ENCODE data around the gene UBE2K.
"Not testable (repeated sequence)": the region's sequence is repeated elsewhere in the genome, so short reads cannot be mapped to it uniquely, and the experiment has no call there.

The UBE2K gene, protein sequence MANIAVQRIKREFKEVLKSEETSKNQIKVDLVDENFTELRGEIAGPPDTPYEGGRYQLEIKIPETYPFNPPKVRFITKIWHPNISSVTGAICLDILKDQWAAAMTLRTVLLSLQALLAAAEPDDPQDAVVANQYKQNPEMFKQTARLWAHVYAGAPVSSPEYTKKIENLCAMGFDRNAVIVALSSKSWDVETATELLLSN

DNA sequence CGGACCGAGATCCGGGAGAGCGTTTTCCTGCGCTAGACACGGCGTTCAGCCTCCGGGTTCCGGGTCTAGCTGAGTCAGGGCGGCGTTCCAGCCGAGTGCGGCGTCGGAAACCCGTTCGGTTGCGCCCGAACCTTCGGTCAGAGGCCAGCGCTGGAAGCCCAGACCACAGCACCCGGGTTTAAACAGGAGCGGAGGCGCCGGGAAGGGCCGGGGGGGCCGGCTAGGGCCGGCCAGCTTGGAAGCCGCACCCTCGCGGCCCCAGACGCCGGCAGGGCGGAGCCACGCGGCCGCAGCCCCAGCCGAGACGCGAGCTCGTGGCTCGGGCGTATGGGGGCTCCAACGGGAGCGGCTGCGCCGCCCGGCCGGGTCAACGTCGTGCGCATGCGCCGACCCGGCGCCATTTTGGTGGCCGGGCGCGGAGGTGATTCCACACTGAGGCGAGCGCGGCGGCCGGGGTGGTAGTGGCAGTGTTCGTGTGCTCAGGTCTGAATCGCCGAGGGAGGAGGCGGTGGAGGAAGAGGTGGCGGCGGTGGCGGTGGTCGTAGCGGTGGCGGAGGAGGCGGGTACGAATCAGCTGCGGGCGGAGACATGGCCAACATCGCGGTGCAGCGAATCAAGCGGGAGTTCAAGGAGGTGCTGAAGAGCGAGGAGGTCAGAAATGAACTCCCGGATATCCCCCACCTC lies at the start of gene UBE2K:
Gene UBE2K, plus strand, starts transcription at position 397 of the 684 bp plus-strand sequence. Its CDS starts 192 bp downstream, at position 589.
- peak; percentile 89 for DNase-seq

DNA sequence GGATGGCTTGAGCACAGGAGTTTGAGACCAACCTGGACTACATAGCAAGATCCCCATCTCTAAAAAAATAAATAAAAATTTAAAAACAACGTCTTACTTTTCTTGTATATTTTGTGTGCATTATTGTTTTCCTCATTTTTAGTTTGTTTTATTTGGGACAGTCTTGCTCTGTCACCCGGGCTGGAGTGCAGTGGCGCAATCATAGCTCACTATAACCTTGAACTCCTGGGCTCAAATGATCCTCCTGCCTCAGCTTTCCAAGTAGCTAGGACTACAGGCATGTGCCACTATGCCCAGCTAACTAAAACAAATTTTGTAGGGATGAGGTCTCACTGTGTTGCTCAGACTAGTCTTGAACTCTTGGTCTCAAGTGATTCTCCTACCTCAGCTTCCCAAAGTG lies 49.7 kb upstream of the UBE2K start:
- no peak for DNase-seq

DNA sequence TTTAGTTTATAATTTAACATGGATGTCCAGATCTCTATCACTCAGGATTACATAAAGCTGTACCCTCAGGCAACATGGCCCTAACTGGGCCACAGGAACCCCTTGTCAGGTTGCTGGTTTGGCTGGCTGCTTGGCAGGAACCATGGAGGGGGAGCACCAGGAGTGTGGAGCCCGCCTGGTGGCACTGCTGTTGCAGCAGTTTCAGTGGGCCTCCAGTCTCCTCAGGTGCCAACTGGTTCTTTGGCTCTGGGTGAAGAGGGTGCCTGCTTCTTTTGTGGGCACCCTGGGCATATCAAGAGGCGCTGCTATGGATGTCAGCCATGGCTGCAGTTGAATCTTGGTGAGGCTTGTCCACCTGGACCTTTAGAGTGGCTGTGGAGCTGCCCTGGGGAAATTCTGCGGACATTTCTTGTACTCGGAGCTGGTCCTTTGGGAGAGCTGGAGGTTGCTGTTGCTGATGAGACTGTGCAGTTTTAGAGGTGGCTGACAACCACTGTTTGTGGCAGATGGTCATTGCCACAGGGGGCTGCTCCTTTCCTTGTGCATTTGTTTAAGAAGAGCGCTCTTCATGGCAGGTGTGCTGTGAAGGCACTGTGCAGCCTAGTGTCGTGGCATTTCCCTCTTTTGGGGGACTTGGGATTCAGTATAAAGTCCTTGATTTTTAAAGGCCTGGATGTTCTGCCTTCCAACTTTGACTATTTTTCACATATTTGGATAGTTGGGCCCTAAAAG lies 48.9 kb upstream of the UBE2K start:
- no peak for DNase-seq

DNA sequence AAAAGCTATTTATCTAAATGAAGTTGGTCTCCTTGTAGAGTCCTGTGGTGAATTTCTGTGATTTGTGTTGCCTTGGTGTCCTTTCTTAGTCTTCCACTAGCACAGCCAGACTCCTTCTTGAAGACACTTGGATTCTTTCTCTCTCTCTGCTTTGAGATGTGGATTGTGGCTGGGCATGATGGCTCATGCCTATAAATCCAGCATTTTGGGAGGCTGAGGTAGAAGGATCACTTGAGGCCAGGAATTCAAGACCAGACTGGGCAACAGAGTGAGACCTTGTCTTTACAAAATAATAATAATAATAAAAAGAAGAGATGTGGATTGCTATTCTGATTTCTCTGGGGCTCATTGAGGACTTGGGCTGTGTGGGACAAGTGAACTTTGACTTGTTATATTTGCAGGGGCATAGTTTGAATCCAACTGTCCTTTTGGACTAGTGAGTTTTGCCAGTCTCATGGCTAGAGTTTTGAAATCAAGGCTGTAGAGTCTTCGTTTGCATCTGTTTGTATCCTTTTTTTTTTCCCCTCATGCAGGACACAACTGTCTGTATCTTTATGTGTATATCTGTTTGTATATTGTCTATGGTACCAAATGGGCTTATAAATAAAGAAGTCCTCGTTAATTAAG lies 48.2 kb upstream of the UBE2K start:
- DNase-seq: no peak

DNA sequence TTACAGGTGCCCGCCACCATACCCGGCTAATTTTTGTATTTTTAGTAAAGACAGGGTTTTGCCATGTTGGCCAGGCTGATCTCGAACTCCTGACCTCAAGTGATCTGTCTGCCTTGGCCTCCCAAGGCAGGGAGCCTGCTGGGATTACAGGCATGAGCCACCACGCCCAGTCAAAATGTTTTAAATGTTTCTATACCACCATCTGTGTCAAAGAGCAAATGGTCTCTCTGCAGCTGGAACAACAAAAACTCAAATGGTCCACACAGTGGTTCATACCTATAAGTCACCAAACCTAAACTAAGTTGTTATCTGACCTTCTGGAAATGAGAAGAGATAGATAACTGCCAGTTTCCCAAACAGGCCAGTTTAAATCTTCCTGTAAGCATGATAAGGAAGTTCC lies 46.4 kb upstream of the UBE2K start:
- DNase-seq: not testable (repeated sequence)

DNA sequence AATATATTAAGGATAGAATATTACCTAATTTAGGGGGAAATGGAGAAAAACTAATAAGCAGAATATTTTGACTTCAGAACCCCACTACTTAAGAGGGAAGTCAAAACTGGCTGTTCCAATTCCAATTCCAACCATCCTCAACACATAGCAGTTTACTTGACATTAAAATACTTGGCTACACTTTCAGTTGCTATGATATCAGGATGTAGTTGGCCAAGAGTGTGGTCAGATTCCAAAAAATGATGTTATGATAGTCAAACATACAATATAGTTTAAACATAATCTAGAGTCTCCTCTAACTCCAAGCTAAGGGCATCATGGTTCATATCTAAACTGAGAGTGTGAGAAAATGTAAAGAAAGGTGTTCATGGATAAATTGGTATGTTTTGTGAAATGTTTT lies 42.7 kb upstream of the UBE2K start:
- no peak for DNase-seq

DNA sequence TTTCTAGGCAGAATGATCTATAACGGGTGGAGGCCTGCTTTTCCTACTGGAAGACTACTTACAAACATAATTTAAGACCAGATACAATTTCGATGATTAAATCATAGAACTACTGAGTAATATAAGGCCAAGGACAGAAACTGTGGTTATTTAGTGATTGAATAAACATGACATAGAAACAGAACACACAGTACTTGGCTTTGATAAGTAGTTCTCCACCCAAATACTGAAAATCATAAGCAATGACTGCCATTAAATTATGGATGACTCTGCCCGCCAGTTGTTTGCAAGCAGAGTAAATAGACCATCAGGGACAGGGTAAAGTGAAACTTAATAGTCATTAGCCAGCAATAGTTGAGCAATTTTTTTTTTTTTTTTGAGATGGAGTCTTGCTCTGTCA lies 42.1 kb upstream of the UBE2K start:
- no peak for DNase-seq

DNA sequence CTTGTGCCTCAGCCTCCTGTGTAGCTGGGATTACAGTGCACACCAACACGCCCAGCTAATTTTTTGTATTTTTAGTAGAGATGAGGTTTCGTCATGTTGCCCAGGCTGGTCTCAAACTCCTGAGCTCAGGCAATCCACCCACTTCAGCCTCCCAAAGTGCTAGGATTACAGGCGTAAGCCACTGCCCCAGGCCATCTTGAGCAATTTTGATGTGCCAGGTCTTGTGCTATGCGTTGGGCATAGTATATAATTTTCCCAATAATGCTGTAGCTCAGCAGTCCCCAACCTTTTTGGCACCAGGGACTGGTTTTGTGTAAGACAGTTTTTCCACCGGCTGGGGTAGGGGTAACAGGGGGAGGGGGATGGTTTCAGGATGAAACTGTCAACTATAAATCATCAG lies 41.3 kb upstream of the UBE2K start:
- DNase-seq: not testable (repeated sequence)

DNA sequence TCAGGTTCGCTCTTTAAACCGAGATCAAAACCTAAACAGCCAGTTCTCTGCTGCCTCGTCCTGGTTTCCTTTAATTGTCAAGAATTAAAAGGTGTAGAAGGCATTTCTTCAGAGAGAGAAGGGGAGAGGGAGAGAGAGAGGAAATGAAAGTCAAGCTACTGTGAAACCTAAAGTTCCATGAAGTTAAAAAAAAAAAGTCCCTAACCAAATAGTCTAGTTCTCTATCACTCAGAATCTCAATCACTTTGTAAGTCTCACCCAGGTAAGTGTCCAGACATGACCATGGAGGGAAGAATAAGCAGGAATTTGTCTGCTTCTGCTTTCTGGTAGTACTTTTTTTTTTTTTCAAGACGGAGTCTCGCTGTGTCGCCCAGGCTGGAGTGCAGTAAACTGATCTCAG lies 40.5 kb upstream of the UBE2K start:
- no peak for DNase-seq

DNA sequence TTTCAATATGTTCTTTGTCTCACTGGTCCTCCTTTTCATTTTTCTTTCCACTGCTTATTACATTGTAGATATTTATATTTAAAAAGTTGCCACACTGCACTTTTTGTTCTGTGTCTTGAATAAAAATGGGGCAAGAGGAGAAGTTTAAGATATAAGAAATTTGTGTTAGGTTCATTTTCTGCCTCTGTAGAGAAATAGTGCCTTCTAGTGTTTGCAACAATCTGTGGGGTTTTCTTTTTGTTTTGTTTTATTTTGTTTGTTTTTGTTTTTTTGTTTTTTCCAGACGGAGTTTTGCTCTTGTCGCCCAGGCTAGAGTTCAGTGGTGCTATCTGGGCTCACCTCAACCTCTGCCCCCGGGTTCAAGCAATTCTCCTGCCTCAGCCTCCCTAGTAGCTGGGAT lies 39.2 kb upstream of the UBE2K start:
- no peak for DNase-seq

DNA sequence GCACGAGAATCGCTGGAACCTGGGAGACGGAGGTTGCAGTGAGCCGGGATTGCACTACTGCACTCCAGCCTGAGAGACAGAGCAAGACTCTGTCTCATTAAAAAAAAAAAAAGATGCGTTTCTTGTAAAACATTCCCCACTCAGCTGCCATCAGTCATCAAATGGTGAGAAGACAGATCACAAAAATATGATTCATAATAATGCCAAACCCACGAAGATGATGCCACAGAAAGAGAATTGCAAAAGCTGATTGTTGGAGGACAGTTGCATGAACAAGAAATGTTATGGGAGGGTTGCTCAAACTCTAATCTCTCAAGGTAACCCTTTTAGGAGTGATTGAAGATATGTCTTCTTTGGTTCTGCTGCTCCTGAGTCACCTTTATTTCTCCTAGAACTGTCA lies 37.9 kb upstream of the UBE2K start:
- no peak for DNase-seq

DNA sequence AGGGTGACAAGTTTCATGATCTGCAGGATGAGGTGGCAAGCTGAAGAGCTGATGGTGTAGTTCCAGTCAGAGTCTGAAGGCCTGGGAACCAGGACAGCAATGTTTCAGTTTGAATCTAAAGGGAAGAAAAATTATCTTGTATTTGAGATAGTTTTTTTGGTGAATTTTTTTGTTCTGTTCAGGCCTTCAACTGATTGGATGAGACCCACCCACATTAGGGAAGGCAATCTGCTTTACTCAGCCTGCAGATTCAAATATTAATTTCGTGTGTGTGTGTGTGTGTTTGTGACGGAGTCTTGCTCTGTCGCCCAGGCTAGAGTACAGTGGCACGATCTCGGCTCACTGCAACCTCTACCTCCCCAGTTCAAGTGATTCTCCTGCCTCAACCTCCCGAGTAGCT lies 37.2 kb upstream of the UBE2K start:
- DNase-seq: no peak

DNA sequence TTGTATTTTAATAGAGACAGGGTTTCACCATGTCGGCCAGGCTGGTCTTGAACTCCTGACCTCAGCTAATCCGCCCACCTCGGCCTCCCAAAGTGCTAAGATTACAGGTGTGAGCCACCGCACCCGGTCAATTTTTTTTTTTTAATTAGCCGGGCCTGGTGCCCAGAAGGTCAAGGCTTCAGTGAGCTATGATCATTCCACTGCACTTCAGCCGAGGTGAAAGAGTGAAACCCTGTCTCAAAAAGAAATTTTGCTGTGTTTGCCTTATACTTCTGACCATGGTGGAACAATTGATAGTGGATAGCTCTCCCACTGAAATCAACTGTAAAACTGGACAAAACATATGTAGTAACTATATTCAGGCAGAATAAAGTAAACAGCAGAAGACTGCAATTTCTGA lies 35.3 kb upstream of the UBE2K start:
- DNase-seq: no peak

DNA sequence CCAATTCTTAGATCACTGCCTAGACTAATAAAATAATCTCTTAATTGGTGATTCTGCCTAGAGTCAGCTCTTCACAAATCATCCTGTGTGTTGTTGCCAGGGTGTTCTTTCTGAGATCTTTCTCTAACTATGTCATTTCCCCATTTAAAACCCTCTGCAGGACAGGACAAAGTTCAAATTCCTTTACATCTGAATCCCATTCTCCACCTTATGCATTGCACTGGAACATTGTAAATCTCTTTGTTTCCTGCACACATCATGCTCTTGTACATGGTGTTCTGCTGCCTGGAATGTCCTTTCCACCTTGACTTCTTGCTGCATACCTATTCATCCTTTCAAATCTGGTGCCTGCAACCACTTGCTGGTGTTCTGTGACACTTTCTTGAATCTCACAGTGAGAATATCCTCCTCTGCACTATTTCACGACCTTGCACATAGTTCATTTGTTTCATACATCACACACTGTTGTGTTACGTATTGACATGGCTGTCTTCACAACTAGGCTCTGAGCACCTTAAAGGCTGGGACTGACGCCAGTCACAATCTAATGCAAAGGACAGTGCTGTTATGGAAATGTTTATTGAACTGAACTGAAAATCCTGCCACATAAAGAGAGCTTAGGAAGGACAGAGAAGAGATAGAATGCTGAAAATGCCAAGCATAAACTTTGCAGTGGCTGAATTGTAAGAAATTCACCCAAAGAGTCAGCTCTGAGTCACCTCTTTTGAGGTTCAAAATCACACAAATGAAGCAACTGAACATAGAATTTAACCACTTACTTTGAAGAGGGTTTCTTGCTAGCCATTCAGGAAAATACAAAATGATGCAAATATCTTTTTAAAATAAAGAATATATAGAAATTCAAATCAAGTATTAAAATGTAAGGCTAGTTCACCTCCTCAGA lies 32.9 kb upstream of the UBE2K start:
- DNase-seq: no peak

DNA sequence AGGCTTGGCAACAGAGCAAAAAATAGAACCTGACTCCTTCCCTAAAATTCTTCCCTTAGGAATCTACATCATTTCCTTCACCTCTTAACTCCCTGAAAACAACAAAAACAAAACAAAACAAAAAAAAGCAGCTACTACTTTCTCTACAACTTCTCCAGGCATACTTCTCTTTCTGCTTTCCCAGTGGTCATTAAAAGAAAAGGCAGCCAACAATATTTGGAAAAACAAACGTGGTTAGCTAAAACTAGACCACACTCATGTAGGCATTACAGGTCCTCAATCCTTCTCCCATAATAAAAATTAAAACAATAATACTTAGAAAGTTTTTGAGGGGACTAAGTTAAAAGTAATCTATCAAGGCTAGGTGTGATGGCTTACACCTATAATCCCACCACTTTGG lies 30.2 kb upstream of the UBE2K start:
- no peak for DNase-seq

DNA sequence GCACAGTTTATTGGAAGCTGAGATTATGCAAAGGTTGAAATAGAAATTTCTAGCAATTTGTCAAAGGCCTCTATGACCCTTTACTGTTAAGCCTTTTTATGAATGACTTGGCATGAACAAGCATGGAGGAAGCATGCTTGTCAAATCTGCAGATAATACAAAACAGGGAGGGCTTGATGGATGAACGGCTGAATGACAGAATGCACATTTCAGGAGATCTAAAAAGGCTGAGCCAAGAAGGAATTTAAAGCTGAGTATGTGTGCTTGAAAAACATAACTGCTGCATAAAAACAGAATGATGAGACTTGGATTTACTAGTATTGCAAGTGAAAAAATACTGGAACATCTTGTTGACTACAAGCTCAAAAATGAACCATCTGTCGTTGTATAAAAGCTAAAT lies 29.0 kb upstream of the UBE2K start:
- no peak for DNase-seq

DNA sequence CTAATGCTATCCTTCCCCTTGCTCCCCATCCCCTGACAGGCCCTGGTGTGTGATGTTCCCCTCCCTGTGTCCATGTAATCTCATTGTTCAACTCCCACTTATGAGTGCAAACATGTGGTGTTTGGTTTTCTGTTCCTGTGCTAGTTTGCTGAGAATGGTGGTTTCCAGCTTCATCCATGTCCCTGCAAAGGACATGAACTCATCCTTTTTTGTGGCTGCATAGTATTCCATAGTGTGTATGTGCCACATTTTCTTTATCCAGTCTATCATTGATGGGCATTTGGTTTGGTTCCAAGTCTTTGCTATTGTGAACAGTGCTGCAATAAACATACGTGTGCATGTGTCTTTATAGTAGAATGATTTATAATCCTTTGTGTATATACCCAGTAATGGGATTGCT lies 27.6 kb upstream of the UBE2K start:
- DNase-seq: not testable (repeated sequence)

DNA sequence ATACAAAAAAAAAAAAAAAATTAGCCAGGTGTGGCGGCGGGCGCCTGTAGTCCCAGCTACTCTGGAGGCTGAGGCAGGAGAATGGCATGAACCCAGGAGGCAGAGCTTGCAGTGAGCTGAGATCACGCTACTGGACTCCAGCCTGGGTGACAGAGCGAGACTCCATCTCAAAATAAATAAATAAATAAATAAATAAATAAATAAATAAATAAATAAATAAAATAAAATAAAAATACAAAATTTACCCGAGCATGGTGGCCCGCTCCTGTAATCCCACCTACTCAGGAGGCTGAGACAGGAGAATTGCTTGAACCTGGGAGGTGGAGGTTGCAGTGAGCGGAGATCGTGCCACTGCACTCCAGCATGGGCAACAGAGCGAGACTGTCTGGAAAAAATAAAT lies 22.3 kb upstream of the UBE2K start:
- not testable (repeated sequence) for DNase-seq

DNA sequence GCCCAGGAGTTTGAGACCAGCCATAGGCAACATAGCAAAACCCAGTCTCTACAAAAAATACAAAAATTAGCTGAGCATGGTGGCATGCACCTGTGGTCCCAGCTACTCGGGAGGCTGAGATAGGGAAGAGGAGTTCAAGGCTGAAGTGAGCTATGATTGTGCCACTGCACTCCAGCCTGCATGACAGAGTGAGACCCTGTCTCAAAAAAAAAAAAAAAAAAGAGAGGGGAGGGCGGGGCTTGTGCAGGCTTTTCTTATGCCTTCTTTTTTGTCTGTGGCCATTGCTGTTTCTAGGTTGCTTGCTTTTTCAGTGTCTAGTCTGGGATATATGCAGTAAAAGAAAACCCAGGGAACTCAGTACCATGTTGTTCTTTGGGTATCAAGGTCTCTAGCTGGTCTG lies 16.9 kb upstream of the UBE2K start:
- DNase-seq: not testable (repeated sequence)

DNA sequence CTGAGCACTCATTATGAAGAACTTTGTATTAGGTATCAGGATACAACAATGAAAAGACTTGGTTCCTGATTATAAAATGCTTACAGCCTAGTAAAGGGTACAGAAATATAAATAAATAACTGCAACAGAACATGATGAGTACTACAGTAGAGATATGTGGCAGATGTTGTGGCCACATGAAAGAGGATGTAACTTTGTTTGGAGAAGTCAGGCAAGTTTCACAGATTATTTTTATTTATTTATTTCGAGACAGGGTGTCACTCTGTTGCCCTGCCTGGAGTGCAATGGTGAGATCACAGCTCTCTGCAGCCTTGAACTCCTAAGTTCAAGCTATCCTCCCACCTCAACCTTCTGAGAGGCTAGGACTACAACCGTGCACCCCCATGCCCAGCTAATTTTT lies 15.8 kb upstream of the UBE2K start:
- no peak for DNase-seq

DNA sequence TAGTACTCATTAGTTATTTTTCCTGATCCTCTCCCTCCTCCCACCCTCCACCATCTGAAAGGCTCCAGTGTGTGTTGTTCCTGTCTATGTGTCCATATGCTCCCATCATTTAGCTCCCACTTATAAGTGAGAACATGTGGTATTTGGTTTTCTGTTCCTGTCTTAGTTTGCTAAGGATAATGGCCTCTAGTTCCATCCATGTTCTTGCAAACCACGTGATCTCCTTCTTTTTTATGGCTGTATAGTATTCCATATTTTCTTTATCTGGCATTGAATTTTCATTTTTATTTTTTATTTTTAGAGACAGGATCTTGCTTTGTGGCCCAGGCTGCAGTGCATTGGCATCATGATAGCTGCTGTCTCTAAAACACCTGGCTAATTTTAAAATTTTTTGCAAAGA lies 11.9 kb upstream of the UBE2K start:
- DNase-seq: no peak

DNA sequence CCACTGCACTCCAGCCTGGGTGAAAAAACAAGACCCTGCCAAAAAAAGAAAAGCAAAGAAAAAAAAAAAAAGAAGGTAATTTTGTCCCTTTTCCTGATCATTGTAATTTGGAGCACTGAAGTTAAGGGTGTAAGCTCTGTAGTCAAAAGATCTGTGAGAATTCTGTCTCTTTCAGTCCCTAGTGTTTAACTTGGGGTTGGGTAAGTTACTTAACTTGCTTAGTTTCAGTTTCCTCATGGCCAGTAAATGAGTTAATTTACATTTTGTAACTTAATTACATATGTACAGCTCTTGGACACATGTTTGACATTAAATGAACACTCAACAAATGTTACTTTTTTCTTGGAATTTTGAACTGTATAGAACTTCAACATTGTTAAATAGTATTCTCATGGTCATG lies 10.9 kb upstream of the UBE2K start:
- DNase-seq: no peak

DNA sequence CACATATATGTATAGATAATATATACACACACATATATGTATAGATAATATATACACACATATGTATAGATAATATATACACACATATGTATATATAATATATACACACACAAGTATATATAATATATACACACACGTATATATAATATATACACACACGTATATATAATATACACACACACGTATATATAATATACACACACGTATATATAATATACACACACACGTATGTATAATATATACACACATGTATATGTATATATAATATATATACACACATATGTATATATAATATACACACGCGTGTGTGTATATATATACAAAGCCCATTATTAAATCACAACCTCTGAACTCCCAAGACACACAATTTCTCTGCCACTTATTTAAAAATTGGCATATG lies 8.0 kb upstream of the UBE2K start:
- no peak for DNase-seq
